Activated T-cell treated with anti-CD3 and anti-CD28 coated beads, Interleukin-2, amount 50 U/mL, for 72 hours (primary cell): Measurements from ENCODE around the gene SRSF7. TPM values are rescaled to one million over a fixed set of nuclear protein-coding genes. Genes with fewer than 3 reads are reported as not detected.
A peak's percentile ranks its signal among the peaks of the same experiment; 100 is the strongest.
"Not testable (repeated sequence)": the region's sequence is repeated elsewhere in the genome, so short reads cannot be mapped to it uniquely, and the experiment has no call there.

Experiments
- ATAC-seq, 2 donors: fragments of 150-1000 bp; cut with Tn5 transposase; replicated peaks in 1 of 2; 2 replicates each; pipeline ENCODE4 v1.10.0; 2021; ENCODE audit warnings: moderate library complexity in 2 of 2, mild to moderate bottlenecking in 1 of 2
- DNase-seq, 2 donors: peaks; one replicate each; pipeline ENCODE4 v3.0.0; 2021 to 2022; ENCODE audit warnings: mixed read lengths in 1 of 2
- H3K27ac Mint-ChIP-seq: one replicate; pipeline ENCODE4 v1.8.0; 2022; ENCODE audit warnings: mild to moderate bottlenecking, moderate library complexity, mixed read lengths
- H3K27me3 Mint-ChIP-seq: one replicate; pipeline ENCODE4 v1.8.0; 2022; ENCODE audit warnings: low read depth, mixed read lengths
- H3K36me3 Mint-ChIP-seq, 2 donors: one replicate each; pipeline ENCODE4 v1.8.0; 2022; ENCODE audit warnings: mixed read lengths in 2 of 2, mild to moderate bottlenecking in 1 of 2; ENCODE audit not compliant: insufficient read depth in 2 of 2
- H3K4me1 Mint-ChIP-seq: one replicate; pipeline ENCODE4 v1.8.0; 2022; ENCODE audit warnings: low read depth, mixed read lengths
- H3K4me3 Mint-ChIP-seq, 2 donors: one replicate each; pipeline ENCODE4 v1.8.0; 2022; ENCODE audit warnings: mild to moderate bottlenecking in 2 of 2, mixed read lengths in 2 of 2, moderate library complexity in 2 of 2
- H3K9me3 Mint-ChIP-seq, 2 donors: one replicate each; pipeline ENCODE4 v1.8.0; 2022; ENCODE audit warnings: mixed read lengths in 2 of 2
- total RNA-seq, 2 donors: library from RNA; stranded (reverse); gene quantifications; one replicate each; pipeline ENCODE4 v1.2.3, GENCODE V29; 2022

SRSF7 gene
- total RNA-seq, 2 donors from 2014 or later: 258 to 264 TPM

DNA sequence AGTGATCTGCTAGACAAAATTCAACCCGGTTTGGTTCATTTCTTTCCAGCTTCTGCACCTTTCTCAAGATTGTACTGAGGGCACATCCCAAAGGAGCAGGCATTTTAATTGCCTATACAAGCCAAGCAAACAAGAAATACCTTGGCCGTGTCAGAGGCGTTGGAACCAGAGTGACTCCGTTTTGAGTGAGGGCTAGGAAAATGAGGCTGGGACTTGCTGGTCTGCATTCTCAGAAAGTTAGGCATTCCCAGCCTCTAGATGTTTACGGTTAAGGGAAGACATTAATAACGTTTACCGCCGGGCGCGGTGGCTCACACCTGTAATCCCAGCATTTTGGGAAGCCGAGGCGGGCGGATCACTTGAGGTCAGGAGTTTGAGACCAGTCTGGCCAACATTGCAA lies 25.4 kb upstream of the SRSF7 start:
- H3K4me3 Mint-ChIP-seq: peak overlapping the region; percentile 15 to 20
- no peak for ATAC-seq

DNA sequence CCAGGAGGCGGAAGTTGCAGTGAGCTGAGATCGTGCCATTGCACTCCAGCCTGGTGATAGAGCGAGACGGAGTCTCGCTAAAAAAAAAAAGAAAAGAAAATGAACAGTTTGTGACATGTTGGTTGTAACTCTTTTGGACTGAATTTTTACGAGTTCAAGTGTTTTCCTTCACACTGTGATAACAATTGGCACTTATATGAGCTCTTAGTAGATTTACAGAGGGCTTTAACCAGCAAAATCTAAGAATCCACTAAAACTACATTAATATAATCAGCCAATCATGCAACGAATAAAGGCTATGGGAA lies 24.7 kb upstream of the SRSF7 start:
- Mint-ChIP-seq H3K9me3 (no peaks in the 10 kb centered on the region), H3K4me1 (no peaks in the 10 kb centered on the region), H3K36me3 (peaks cover 3 to 4% of the 10 kb centered on the region in 2 donors), H3K27me3 (peaks cover 6% of the 10 kb centered on the region), H3K4me3 (peak overlapping the region in 1 of 2 donors; percentile 44), H3K27ac (no peak overlapping the region)
- DNase-seq (no peak), ATAC-seq (no peak)

More for the DNA sequence above, 25.4 kb upstream of the SRSF7 start:
- H3K27ac Mint-ChIP-seq: no peak overlapping the region
- peaks cover 6% of the 10 kb centered on the region for H3K27me3 Mint-ChIP-seq
- DNase-seq: no peak
- H3K4me1 Mint-ChIP-seq: no peaks in the 10 kb centered on the region
- H3K9me3 Mint-ChIP-seq: no peaks in the 10 kb centered on the region
- peaks cover 5 to 9% of the 10 kb centered on the region in 2 donors for H3K36me3 Mint-ChIP-seq

DNA sequence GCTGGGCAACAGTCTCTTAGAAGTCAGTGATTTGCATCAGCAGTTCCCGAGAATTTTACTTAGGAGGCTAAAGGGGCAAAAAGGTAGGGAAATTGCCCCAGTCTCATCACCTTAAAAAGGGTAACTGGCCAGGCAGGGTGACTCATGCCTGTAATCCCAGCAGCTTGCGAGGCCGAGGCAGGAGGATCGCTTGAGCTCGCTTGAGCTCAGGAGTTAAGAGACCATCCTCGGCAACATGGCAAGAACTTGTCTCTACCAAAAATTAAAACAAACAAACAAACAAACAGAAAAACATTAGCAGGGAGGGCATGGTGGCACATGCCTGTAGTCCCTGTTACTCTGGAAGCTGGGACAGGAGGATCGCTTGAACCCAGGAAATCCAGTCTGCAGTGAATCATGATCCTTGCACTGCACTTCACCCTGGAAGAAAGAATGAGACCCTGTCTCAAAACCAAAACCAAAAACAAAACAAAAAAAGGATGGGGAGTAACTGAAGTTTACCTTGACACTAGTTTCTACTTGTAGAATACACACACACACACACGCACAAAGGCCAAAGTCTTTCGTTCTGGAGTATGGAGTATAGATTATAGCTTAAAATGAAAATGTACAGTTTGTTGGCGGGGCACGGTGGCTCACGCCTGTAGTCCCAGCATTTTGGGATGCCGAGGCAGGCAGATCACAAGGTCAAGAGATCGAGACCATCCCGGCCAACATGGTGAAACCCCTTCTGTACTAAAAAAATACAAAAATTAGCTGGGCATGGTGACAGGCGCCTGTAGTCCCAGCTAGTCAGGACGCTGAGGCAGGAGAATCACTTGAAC lies 24.1 kb upstream of the SRSF7 start:
- no peak for DNase-seq
- no peaks in the 10 kb centered on the region for H3K4me1 Mint-ChIP-seq
- peaks cover 3 to 4% of the 10 kb centered on the region in 2 donors for H3K36me3 Mint-ChIP-seq
- H3K9me3 Mint-ChIP-seq: no peaks in the 10 kb centered on the region
- peaks cover 6% of the 10 kb centered on the region for H3K27me3 Mint-ChIP-seq
- H3K4me3 Mint-ChIP-seq: no peak overlapping the region
- ATAC-seq: no peak
- no peak overlapping the region for H3K27ac Mint-ChIP-seq

DNA sequence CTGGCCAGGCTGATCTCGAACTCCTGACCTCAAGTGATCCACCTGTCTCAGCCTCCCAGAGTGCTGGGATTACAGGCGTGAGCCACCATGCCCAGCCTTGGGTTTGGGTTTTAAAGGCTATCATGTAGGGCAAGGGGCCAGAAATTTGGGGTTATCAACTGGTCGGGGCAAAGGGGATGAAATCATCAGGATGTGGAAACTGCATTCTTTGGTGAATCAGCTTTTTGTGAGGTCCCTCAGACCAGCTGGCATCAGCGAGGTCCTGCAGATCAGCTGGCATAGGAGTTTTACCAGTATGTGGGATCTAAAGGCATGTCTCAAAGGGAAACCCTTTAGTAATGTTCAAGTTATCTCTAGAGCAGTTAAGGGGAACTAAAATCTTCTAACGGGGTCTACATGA lies 20.5 kb upstream of the SRSF7 start:
- H3K27me3 Mint-ChIP-seq: peaks cover 6% of the 10 kb centered on the region
- no peak overlapping the region for H3K4me3 Mint-ChIP-seq
- H3K36me3 Mint-ChIP-seq: no peaks in the 10 kb centered on the region
- no peaks in the 10 kb centered on the region for H3K9me3 Mint-ChIP-seq
- no peaks in the 10 kb centered on the region for H3K4me1 Mint-ChIP-seq
- DNase-seq (no peak), ATAC-seq (no peak)
- no peak overlapping the region for H3K27ac Mint-ChIP-seq

DNA sequence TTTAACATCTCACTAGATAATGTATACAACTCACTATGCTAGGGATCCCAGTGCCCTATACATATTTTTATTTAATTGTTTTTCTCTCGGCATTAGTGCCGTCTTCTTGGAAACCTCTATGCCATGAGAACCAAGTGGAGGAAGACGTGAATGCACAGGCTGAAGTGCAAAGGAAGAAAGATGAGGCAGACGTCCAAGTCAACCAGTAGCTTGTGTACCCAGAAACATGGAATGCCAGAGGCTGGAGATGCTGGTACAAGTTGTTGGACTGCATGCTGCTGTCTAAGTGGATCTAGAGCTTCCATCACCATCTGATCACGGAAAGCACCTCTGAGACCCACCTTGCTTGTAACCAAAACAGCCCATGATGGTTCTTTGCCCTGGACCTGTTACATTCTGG lies 14.4 kb upstream of the SRSF7 start:
- H3K9me3 Mint-ChIP-seq: no peaks in the 10 kb centered on the region
- ATAC-seq (no peak), DNase-seq (no peak)
- no peaks in the 10 kb centered on the region for H3K36me3 Mint-ChIP-seq
- no peak overlapping the region for H3K4me3 Mint-ChIP-seq
- peaks cover 5% of the 10 kb centered on the region for H3K27me3 Mint-ChIP-seq
- H3K4me1 Mint-ChIP-seq: peaks cover 12% of the 10 kb centered on the region
- no peak overlapping the region for H3K27ac Mint-ChIP-seq

DNA sequence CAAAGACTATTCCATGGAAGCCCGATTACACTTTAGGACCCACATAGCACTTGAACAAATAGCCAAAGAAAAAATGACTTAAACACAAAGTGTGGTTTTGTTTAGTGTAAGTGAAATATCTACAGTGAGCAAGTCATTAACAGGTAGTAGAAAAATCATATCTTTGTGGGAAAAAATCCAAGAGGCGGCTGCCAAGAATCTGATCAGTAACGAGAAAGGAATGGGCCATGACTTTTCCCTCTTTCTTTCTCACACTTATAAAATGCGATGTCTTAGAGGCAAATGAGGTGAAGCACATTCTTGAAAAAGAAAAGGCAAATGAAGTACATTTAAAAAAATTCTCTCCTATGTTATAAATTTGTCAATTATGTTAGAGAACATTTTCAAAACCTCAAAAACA lies 14.0 kb upstream of the SRSF7 start:
- no peaks in the 10 kb centered on the region for H3K9me3 Mint-ChIP-seq
- no peak overlapping the region for H3K4me3 Mint-ChIP-seq
- ATAC-seq: no peak
- no peak for DNase-seq
- peaks cover 12% of the 10 kb centered on the region for H3K4me1 Mint-ChIP-seq
- no peaks in the 10 kb centered on the region for H3K36me3 Mint-ChIP-seq
- no peak overlapping the region for H3K27ac Mint-ChIP-seq
- H3K27me3 Mint-ChIP-seq: peaks cover 5% of the 10 kb centered on the region

DNA sequence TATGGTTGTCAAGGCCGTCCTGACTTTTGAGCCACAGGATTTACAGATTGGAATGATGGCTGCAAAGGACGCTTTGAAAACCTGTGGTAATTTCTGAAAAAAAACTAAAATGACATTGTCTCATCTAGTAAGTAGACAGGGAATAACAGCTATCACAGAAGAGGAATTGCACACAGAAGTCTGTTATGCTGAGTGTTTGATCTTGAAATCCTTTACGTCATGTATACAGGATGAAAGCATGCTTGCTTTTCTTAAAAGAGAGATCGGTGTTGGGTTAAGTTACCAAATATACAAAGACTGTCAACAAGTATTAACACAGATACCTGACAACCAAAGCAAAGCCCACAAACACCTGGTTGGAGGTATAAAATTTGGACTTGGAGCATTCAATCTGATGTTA lies 12.6 kb upstream of the SRSF7 start:
- DNase-seq (no peak), ATAC-seq (no peak)
- Mint-ChIP-seq H3K9me3 (no peaks in the 10 kb centered on the region), H3K4me3 (no peak overlapping the region), H3K27me3 (peaks cover 5% of the 10 kb centered on the region), H3K36me3 (no peaks in the 10 kb centered on the region), H3K27ac (no peak overlapping the region), H3K4me1 (peaks cover 12% of the 10 kb centered on the region)

DNA sequence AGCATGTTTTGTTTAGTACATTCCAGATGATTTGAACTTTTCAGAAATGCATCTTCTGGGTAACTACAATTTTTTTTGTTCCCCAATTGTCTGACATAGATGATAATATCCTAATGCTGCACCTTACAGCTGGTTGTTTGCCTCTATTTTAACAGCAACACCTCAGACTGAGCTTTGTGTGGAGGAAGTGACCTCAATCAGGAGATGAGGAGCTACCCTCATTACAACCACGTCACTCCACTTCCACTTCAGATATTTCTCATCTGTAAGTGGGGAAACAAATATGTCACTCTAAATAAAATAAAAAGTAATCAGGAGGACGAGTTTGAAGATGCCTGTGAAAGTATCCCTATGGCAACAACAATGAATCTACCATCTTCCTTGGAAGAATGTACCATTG lies 12.1 kb upstream of the SRSF7 start:
- H3K36me3 Mint-ChIP-seq: no peaks in the 10 kb centered on the region
- no peak for DNase-seq
- no peak overlapping the region for H3K27ac Mint-ChIP-seq
- H3K9me3 Mint-ChIP-seq: no peaks in the 10 kb centered on the region
- ATAC-seq: peak; percentile 77 to 91
- peaks cover 12% of the 10 kb centered on the region for H3K4me1 Mint-ChIP-seq
- H3K4me3 Mint-ChIP-seq: peak overlapping the region in 1 of 2 donors; percentile 37
- peaks cover 5% of the 10 kb centered on the region for H3K27me3 Mint-ChIP-seq

DNA sequence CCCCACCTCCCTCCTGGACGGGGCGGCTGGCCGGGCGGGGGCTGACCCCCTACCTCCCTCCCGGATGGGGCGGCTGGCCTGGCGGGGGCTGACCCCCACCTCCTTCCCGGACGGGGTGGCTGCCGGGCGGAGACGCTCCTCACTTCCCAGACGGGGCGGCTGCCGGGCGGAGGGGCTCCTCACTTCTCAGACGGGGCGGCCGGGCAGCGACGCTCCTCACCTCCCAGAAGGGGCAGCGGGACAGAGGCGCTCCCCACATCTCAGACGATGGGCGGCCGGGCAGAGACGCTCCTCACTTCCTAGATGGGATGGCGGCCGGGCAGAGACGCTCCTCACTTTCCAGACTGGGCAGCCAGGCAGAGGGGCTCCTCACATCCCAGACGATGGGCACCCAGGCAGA lies 4.7 kb upstream of the SRSF7 start:
- not testable (repeated sequence) for H3K4me3 Mint-ChIP-seq, H3K36me3 Mint-ChIP-seq, ATAC-seq

DNA sequence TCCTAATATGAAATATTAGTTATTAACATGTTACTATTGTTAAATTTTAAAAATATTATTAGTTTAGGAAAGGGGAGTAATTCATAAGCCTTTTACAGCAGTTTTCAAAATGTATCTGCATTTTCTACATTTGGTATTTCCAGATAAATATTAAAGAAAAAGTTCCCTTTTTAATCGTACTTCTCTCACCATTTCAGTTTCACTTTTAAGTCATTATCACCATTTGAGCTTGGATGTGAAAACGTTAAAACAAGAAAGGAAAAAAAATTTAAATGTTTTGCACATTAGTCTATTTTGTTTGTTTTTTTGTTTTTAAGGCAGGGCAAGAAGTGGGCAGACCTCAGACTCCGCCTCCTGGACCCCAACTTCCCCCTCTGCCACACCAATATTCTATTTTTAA lies 3.3 kb upstream of the SRSF7 start:
- Mint-ChIP-seq H3K4me1 (peaks cover 27% of the 10 kb centered on the region), H3K27ac (peak overlapping the region; percentile 40), H3K4me3 (peak overlapping the region; percentile 74 to 77), H3K9me3 (no peaks in the 10 kb centered on the region), H3K27me3 (no peaks in the 10 kb centered on the region), H3K36me3 (peaks cover 13 to 14% of the 10 kb centered on the region in 2 donors)
- ATAC-seq (no peak), DNase-seq (no peak)

More for the DNA sequence above, 4.7 kb upstream of the SRSF7 start:
- DNase-seq, H3K27me3 Mint-ChIP-seq, H3K9me3 Mint-ChIP-seq, H3K27ac Mint-ChIP-seq: not testable (repeated sequence)
- H3K4me1 Mint-ChIP-seq: peaks cover 22% of the 10 kb centered on the region

DNA sequence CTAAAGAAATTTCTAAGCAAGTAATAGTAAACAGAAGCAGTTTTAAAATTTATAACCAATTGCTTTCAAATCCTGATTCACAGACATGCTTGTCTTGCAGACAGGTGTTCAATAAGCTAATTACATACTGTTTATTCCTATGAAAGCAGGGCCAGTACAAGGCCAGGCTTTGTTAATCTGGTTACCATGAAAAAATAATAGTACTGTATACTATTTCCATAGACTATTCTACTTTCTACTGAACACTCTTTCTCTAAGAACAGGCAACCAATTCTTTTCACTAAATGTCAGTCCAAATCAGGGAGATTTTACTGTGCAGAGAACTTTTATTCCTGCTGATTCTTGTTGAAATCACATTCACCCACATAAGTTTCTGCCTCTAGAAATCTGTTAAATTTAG lies 2.9 kb upstream of the SRSF7 start:
- Mint-ChIP-seq H3K36me3 (peaks cover 16 to 17% of the 10 kb centered on the region in 2 donors), H3K4me3 (peak overlapping the region; percentile 74 to 82), H3K9me3 (no peaks in the 10 kb centered on the region), H3K27ac (peak overlapping the region; percentile 50), H3K4me1 (peaks cover 32% of the 10 kb centered on the region), H3K27me3 (no peaks in the 10 kb centered on the region)
- ATAC-seq (no peak), DNase-seq (no peak)

DNA sequence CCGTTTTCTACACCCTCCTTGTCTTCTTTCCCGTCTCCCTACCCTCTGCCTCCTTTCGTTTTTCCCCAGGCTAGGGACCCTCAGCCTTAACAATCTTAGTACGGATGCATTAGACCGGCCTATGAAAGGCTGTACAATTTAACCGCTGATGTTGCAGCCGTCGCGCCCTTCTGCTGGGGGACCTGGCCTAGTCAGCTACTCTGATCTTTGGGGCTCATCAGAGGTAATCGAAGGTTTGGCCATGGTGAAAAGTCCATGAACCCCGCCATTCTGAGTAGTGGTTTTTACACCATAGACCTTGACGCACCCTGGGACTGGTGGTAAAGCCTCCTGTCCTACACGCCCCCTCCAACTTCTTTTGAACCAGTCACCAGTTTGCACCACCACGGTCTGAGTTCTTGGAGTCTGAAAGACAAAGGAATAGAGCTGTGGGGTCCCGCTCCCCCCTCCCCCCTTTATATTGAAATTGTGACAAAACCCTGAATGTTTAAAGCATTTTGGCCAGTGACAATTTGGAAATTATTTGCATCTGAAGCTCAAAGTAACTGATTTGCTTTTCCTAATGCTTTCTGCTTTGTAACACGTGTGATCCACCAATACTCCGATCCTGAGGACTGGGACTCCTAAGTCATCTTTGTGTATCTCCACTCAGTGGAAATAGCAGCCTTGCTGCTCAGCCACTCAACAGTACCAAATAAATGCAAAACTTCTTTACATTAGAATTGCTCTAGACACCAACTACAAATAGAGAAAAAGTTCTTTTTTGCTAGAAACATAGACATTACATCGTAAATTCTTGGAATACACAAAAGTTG lies 642 bp upstream of the SRSF7 start:
- H3K27me3 Mint-ChIP-seq: no peaks in the 10 kb centered on the region
- H3K36me3 Mint-ChIP-seq: peaks cover 32 to 40% of the 10 kb centered on the region in 2 donors
- H3K27ac Mint-ChIP-seq: peak overlapping the region; percentile 98
- DNase-seq (peak; percentile 39 to 44), ATAC-seq (peak; percentile 8 to 14)
- peak overlapping the region; percentile 94 to 97 for H3K4me3 Mint-ChIP-seq
- H3K9me3 Mint-ChIP-seq: no peaks in the 10 kb centered on the region
- H3K4me1 Mint-ChIP-seq: peaks cover 54% of the 10 kb centered on the region

DNA sequence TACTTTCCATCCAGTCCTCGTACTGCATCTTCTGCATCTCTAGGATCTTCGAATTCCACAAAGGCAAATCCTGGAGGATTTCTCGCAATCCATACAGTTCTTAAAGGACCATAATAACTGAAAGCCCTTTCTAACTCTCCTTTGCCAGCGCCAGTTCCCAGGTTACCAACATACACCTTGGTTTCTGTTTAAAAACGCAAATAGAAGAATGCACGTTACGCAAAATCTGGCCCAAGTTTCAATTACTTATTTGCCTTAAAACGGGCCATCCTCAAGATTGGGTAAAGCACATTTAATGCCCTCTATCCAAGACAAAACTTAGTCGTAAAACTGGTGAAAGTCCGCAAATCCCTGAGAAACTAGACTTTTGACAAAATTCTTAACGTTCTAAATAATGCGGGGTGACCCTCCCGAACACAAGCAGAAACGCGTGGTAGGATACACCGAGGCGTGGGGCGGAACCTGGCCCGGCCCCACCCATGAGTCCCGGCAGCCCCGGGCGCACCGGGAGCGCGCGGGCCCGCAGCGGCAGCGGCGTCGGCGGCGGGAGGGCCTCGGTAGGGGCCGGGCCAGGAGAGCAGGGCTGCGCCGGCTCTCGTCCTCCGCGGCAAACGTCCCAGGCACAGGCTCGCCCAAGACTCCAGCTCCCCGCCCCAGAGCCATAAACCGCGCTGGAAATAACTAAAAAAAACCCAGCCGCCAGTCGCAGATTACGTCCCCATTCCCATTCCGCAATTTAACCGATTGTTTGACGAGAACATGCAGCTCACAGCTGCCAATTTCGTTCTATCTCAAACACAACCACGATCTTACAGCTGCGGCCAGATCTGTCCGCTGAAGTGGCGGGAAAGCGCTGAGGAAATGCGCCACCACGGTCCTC lies 910 bp downstream of the SRSF7 start:
- H3K36me3 Mint-ChIP-seq: peaks cover 38 to 55% of the 10 kb centered on the region in 2 donors
- peak overlapping the region; percentile 98 for H3K27ac Mint-ChIP-seq
- ATAC-seq (peak; percentile 12 to 23), DNase-seq (peak; percentile 43 to 71)
- H3K4me3 Mint-ChIP-seq: peak overlapping the region; percentile 94 to 97
- H3K27me3 Mint-ChIP-seq: no peaks in the 10 kb centered on the region
- peaks cover 69% of the 10 kb centered on the region for H3K4me1 Mint-ChIP-seq
- H3K9me3 Mint-ChIP-seq: no peaks in the 10 kb centered on the region
